ENCODE measurements around the gene IFT80.

GRCh38 chr3:160393346-160394008, 5.5 kb downstream of the IFT80 start:
- TF ChIP-seq CTCF (optimal IDR thresholded peaks at IDR 0.05 in 1 of 3, IDR thresholded peaks at IDR 0.05 in 1 of 3, conservative IDR thresholded peaks at IDR 0.05 in 1 of 3; ENCODE audit: extremely low read depth in 1 of 3, insufficient read depth in 2 of 3, low read length in 3 of 3) = no peak
- no peak for TF ChIP-seq EZH2 (IDR thresholded peaks at IDR 0.05; ENCODE audit: low read length)

Data from keratinocyte (primary cell).